Mammary epithelial cell (primary cell): ENCODE data around the gene CAMK2B.

Experiments used
- CTCF ChIP-seq, 2 donors: IDR thresholded peaks in 1 of 2; conservative IDR thresholded peaks in 1 of 2; 2 replicates each; pipeline ENCODE4 v1.5.1; 2011 to 2012; ENCODE audit warnings: inconsistent platforms in 2 of 2, low read length in 2 of 2, mild to moderate bottlenecking in 2 of 2, control low read depth in 1 of 2, low read depth in 1 of 2; ENCODE audit not compliant: insufficient read depth in 1 of 2; ENCODE audit errors: extremely low read depth in 1 of 2
- EZH2 ChIP-seq: IDR thresholded peaks from 2 replicates; pipeline ENCODE4 v1.6.1; 2012; ENCODE audit warnings: low read length, inconsistent platforms, borderline replicate concordance

GRCh38 chr7:44279286-44279685 is 46.1 kb downstream of the CAMK2B start:
- TF ChIP-seq EZH2 = no peak
- TF ChIP-seq CTCF (conservative IDR thresholded peaks at IDR 0.05 in 1 of 2, IDR thresholded peaks at IDR 0.05 in 1 of 2; ENCODE audit: extremely low read depth in 1 of 2, insufficient read depth in 1 of 2, low read depth in 1 of 2, low read length in 2 of 2) = no peak
